ENCODE results near the gene RTN1. TPM values are rescaled to one million over a fixed set of nuclear protein-coding genes. Genes with fewer than 3 reads are reported as not detected.

The RTN1 gene
- total RNA-seq, 1 experiment from 2014 or later: 2.8 TPM

DNA sequence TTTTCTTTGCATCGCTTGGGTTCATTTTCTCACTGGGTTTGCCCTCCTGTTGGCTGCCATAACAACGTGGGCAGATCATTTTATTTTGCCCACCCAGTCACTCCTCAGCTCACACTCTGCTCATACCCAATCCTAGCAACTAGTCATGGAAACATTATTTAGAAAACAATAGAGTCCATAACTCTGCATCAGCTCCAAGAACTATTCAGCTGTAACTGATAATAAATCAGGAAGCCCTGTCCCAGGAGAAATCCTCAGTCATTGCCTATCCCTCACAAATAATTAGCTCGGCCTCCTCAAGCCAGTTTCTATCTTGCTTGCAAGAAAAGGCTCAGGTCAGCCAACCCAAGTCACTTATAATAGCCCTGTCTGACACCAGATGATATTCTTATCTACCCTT, 43.2 kb downstream of the RTN1 start:
- no peaks in the 10 kb centered on the region for H3K9me3 ChIP-seq
- no peaks in the 10 kb centered on the region for H3K27me3 ChIP-seq
- no peak overlapping the region for H3K4me3 ChIP-seq
- H3K36me3 ChIP-seq: no peaks in the 10 kb centered on the region
- no peak for DNase-seq

DNA sequence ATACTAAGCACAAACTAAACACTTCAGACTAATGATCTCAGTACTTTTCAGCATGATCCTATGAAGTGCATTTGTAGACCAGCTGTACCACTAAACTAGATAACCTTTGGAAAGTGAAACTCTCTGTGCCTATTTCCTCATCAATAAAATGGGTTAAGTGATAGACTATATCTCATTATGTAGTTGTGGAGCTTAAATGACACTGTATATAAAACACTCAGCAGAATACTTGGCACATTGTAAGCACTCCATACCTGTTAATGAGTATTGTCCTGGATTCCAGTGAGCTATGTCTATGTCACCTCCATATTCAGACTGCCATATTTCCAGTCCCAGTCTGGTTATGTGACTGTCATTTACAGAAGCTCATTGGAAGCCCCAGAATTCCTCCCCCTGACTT, 44.4 kb downstream of the RTN1 start:
- Histone ChIP-seq H3K27me3 (no peaks in the 10 kb centered on the region), H3K9me3 (no peaks in the 10 kb centered on the region), H3K4me3 (no peak overlapping the region), H3K36me3 (no peaks in the 10 kb centered on the region)
- DNase-seq: no peak

DNA sequence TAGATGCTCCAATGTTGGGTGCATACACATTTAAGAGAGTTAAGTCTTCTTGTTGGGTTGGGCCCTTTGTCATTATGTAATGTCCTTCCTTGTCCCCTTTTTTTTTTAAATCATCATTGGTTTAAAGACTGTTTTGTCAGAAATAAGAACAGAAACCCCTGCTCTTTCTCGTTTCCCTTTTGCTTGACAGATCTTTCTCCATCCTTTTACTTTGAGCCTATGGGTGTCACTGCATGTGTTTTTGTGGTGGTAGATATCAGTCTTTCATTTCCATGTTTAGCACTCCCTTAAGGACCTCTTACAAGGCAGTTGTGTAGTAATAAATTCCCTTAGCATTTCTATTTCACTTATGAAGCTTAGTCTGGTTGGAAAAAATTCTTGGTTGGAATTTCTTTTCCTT, 47.4 kb downstream of the RTN1 start:
- Histone ChIP-seq H3K9me3 (no peaks in the 10 kb centered on the region), H3K4me3 (no peak overlapping the region), H3K36me3 (no peaks in the 10 kb centered on the region), H3K27me3 (no peaks in the 10 kb centered on the region)
- DNase-seq: no peak

DNA sequence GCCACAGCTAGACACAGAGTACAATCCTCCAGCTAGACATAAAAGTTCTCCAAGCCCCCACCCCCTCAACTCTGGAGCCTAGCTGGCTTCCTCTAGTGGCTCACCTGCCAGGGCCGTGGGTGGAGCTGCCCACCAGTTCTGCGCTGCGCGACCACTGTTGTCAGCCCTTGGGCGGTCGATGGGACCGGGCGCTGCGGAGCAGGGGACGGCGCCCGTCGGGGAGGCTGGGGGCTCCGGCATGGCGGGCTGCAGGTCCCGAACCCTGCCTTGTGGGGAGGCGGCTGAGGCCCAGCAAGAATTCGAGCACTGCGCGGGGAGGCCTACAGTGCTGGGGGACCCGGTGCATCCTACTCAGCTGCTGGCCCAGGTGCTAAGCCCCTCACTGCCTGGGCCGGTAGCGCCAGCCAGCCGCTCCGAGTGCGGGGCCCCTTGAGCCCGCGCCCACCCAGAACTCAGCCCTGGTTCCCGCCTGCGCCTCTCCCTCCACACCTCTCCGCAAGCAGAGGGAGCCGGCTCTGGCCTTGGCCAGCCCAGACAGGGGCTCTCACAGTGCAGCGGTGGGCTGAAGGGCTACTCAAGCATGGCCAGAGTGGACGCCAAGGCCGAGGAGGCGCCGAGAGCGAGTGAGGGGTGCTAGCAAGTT, 51.0 kb downstream of the RTN1 start:
- DNase-seq: no peak
- H3K4me3 ChIP-seq: no peak overlapping the region
- no peaks in the 10 kb centered on the region for H3K27me3 ChIP-seq
- no peaks in the 10 kb centered on the region for H3K36me3 ChIP-seq
- no peaks in the 10 kb centered on the region for H3K9me3 ChIP-seq

DNA sequence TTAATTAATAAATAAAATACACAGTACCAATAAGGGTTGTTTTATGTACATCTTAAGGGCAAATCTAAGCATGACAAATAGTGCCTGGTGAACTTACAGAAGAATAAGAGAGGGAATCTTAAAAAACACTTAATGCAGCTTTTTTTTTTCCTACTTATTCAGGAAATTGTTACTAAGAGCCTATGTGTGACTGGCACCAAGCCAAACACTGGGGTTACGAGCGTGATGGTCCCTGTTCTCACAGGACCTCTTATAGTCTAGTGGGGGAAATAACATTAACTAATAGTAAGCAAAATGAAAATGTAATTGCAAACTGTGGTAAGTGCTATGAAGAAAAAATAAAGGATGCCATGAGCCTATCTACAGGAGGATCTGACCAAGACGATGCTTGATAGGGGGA, 53.6 kb downstream of the RTN1 start:
- no peak for DNase-seq
- no peak overlapping the region for H3K4me3 ChIP-seq
- no peaks in the 10 kb centered on the region for H3K36me3 ChIP-seq
- H3K27me3 ChIP-seq: no peaks in the 10 kb centered on the region
- H3K9me3 ChIP-seq: no peaks in the 10 kb centered on the region

DNA sequence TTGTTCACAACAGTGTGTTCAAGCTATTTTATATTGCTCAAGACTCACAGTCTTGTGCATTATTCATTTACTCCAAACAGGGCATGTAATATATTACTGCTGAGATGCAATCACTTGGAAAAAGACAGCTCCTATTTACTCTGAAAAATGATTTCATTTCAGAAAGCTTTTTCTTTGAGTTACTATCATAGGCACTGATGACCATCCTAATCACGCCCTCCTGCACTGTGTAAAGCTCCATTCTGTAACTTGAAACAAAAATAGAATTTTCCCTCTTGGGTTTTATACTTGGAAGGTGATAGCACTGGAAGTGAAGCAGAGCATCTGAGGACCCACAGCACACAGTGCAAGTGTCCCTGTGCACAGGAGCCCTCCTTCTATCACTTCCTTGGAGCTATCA, 55.6 kb downstream of the RTN1 start:
- Histone ChIP-seq H3K36me3 (no peaks in the 10 kb centered on the region), H3K27me3 (no peaks in the 10 kb centered on the region), H3K9me3 (no peaks in the 10 kb centered on the region), H3K4me3 (no peak overlapping the region)
- DNase-seq: no peak

DNA sequence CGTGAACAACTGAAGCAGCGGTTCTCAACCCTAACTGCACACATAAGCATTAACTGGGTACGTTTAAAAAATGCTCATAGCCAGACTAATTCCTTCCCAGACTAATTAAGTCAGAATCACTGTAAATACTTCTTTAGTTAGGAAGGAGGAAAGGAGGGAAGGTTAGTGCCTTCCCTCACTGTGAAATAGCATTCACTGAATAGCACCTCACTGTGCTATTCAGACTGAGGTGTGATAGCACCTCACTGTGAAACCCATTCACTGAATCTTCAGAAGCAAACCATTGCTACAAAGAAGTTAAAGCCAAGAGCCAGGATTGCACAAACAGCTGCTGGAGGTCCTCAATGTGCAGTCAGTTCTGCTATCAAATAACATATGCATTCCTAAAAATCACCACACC, 58.8 kb downstream of the RTN1 start:
- Histone ChIP-seq H3K9me3 (no peaks in the 10 kb centered on the region), H3K27me3 (no peaks in the 10 kb centered on the region), H3K36me3 (no peaks in the 10 kb centered on the region), H3K4me3 (no peak overlapping the region)
- DNase-seq: no peak

DNA sequence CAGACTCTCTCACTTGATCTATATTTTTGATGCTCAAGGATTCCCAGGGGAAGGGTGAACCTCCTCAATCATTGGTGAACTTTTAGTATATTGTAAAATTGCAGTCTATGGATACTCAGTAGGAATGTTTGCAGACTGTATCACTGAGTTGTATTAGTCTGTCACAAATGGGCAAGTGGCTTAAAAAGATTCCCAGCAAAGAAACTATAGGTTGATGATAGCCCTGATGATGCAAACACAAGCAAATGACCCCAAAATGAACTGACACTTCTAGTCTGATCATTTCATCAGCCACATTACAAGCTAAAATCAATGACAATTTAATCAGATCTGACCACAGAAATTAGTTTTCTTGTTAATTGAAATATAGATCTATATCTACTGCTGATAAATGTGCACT, 59.5 kb downstream of the RTN1 start:
- Histone ChIP-seq H3K27me3 (no peaks in the 10 kb centered on the region), H3K4me3 (no peak overlapping the region), H3K9me3 (no peaks in the 10 kb centered on the region), H3K36me3 (no peaks in the 10 kb centered on the region)
- DNase-seq: no peak

DNA sequence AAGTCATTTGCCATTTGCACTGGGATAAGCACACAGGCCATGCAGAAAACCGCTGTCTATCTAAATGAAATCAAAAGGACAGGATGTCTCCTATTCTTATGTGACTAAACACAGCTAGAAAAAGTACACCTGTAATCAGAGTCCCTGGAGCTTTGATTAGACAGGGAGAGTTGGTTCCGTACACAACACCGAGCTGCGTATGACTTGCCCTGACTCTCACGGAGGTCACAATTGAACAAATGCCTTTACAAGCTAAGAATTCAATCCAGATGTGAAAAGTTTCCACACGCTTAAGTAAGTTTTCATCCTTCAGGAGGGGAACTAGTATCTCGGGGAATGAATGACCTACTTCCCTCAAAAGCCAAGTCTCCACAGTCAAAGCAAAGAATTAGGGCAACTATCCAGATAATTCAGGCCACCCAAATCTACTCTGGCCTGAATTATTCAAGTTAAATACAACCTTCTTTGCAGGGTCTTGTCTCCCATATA, 67.5 kb downstream of the RTN1 start:
- H3K4me3 ChIP-seq: no peak overlapping the region
- H3K36me3 ChIP-seq: no peaks in the 10 kb centered on the region
- no peaks in the 10 kb centered on the region for H3K27me3 ChIP-seq
- DNase-seq: no peak
- no peaks in the 10 kb centered on the region for H3K9me3 ChIP-seq

DNA sequence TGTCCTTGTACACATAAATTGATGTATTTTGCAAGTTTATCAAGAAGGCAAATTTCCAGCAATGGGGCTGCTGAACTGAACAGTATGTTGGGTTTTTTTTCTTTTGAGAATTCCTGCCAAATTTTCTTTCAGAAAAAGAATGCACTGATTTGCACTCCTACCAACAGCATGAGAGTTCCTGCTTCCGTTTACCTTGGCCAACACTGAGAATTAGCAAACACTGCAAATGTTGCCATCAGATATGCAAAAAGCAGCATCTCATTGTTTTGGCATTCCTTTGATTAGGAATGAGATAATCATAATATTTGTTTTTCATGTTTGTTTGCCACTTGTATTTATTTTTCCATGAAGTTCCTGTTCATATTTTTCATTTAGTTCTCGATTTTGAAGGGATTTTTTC, 82.4 kb downstream of the RTN1 start:
- no peaks in the 10 kb centered on the region for H3K9me3 ChIP-seq
- no peaks in the 10 kb centered on the region for H3K27me3 ChIP-seq
- no peaks in the 10 kb centered on the region for H3K36me3 ChIP-seq
- no peak for DNase-seq
- H3K4me3 ChIP-seq: no peak overlapping the region

DNA sequence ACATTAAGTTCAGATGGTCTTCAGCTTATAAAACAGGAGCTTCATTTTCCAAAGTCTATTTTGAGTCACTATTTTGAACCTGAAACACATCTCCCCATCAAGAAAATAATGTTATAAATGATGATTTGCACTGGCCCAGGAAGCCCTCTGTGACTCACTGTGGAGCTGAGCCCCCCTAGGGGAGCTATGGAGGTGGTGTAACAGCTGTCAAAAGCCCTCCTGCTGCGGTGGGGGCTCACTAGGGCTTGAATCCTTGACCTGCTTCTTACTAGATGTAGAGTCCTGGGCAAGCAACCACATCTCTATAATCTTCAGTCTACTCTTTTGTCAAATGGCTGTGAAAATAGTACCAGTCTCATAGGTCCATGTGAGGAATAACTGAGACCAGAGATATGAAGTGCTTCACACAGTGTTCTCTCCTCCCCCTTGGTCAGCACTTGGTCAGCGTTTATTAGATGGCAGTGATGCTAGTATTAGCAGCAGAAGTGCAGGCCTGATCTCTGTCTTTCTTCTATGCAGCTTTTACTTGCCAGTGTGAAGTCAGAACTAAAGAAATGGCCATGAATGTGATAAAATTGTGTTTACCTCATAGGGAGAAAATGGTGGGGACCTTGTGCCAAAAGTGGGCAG, 83.4 kb downstream of the RTN1 start:
- Histone ChIP-seq H3K9me3 (no peaks in the 10 kb centered on the region), H3K36me3 (no peaks in the 10 kb centered on the region), H3K4me3 (no peak overlapping the region), H3K27me3 (no peaks in the 10 kb centered on the region)
- DNase-seq: peak; percentile 2

DNA sequence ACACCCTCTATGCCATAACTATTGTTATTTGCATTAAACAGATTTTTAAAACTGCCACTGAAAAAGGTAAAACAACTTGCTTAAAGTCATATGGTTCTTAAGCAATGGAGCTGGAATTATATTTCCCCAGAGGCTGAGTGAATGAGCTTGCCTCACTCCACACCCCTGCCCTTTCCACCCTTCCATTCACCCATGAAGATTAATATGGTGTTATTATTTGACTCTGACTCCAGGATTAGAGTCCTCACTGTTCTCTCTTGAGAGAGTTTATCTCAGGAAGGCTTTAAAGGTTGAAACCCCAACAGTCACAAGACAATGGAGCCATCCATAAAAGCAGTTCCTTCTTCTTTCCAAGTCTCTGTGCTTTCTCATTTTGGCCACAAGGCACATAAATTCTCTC, 84.9 kb downstream of the RTN1 start:
- H3K9me3 ChIP-seq: no peaks in the 10 kb centered on the region
- no peak for DNase-seq

DNA sequence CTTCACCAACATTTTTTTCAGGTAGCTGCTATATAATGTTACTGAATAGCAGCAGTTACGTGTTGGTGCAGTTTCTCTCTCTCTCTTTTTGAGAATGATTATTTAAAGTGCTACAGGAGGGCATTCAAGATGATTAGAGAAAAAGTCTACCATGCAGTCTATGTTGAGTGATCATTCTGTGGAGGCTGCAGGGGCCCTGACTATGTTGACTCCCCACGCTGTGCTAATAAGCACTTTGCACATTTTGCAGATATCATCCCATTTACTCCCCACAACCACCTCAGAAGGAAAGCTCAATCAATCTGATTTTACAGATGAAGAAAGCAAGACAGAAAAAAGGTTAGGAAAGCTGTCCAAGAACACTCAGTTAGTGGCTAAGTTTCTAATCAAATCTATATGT, 87.8 kb downstream of the RTN1 start:
- Histone ChIP-seq H3K4me3 (no peak overlapping the region), H3K9me3 (no peaks in the 10 kb centered on the region), H3K36me3 (no peaks in the 10 kb centered on the region), H3K27me3 (no peaks in the 10 kb centered on the region)
- DNase-seq: no peak

More for the DNA sequence above, 84.9 kb downstream of the RTN1 start:
- Histone ChIP-seq H3K27me3 (no peaks in the 10 kb centered on the region), H3K36me3 (no peaks in the 10 kb centered on the region), H3K4me3 (no peak overlapping the region)

DNA sequence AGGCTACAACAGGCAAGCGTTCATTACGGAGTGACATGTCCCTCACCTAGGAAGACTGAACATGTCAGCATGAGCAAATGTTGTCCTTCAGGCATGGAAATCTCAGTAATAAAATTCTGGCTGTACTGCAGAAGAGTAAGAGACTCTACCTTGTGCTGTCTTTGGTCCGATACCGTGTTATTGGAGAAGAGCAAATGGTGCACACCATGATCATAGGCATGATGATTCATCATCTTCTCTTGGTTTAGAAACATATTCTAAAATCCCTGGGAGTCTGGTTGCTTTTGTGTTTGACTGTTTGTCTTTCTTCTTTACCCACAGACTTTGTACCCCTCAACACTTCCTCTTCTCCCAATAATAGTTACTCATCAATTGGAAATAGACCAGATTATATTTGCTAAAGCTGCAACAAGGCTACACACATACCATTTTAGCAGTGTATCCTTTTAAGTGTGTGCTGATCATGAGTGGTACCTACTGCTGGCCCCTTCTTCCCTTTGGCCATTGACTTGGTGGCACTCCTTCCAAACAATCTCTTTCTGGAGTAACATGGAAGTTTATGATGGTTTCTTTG, 93.5 kb downstream of the RTN1 start:
- no peaks in the 10 kb centered on the region for H3K36me3 ChIP-seq
- H3K4me3 ChIP-seq: no peak overlapping the region
- H3K27me3 ChIP-seq: no peaks in the 10 kb centered on the region
- DNase-seq: no peak
- no peaks in the 10 kb centered on the region for H3K9me3 ChIP-seq

DNA sequence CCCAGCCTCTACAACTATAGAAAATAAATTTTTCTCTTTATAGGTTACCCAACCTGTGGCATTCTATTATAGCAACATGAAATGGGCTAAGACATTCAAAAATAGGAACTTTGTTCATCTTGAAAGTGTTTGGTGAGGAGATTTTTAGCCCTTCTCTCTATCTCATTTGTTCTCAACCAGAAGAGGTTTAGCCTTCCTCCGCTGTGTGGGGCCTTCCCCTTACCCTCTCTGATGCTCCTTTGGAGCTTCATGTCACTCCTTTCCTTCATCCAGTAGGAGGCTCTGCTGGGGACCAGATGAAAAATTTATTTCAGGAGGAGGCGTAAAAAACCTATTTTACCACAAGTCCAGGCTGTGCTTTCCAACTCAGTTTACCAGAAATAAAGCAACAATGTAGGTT, 94.1 kb downstream of the RTN1 start:
- no peaks in the 10 kb centered on the region for H3K27me3 ChIP-seq
- no peak for DNase-seq
- H3K4me3 ChIP-seq: no peak overlapping the region
- no peaks in the 10 kb centered on the region for H3K36me3 ChIP-seq
- H3K9me3 ChIP-seq: no peaks in the 10 kb centered on the region

DNA sequence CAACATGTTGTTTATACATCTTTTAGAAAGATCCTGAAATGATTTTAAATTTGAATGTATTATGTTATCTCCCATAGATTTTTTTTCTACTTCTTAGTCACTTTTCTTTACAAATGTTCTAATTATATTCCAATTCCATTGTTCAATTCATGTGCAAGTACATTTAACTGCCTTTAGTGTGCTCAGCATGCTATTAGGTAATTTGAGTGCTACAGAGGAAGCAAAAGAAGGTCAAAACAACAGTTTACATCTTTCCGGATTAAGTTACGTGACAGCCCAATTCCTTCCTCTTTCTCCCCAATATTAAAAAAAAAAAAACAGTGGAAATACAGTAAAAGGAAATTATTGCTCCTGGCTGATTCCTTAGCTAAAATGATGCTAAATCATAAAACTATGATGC, 98.3 kb downstream of the RTN1 start:
- no peaks in the 10 kb centered on the region for H3K9me3 ChIP-seq
- no peak for DNase-seq
- no peaks in the 10 kb centered on the region for H3K36me3 ChIP-seq
- no peak overlapping the region for H3K4me3 ChIP-seq
- H3K27me3 ChIP-seq: no peaks in the 10 kb centered on the region

DNA sequence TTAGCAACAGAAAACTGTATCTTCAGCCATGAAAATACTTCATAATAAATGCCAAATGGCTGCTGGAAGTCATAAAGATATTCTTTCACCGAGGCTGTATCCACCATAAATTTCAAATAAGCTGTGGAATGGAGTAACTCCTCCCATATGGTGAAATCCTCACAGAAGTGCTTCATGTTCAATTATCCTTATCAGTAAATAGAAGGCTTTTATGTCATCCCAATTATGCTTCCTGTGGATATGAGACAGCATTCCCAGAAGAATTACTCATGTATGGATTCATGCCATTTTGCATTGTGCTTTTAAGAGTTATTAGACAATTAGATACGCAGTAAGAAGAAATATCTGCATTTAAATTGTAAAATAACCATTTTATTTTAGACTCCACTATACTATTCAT, 99.0 kb downstream of the RTN1 start:
- H3K36me3 ChIP-seq: no peaks in the 10 kb centered on the region
- no peaks in the 10 kb centered on the region for H3K27me3 ChIP-seq
- DNase-seq: no peak
- H3K9me3 ChIP-seq: no peaks in the 10 kb centered on the region
- no peak overlapping the region for H3K4me3 ChIP-seq

DNA sequence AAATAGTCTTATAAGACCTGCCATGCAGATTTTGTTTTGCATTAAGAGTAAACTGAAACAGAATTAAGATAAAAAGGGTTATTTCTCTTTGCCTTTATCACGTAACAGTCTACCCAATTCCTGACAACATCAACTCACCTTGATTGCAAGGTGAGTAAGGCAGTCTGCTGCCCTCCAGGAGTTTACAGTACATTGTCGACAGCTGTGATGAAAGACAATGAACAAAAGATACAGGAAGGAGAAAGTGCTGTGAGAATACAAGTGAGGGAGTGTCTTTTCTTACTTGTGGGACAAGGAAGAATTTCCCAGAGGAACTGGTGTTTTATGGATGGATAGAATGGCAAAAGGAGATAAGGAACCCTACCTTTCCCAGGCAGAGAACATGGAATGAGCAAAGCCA, 101.0 kb downstream of the RTN1 start:
- no peaks in the 10 kb centered on the region for H3K9me3 ChIP-seq
- H3K4me3 ChIP-seq: no peak overlapping the region
- H3K36me3 ChIP-seq: no peaks in the 10 kb centered on the region
- no peaks in the 10 kb centered on the region for H3K27me3 ChIP-seq
- DNase-seq: no peak

Measured in MG63 (cell line).